ENCODE results near the gene CD200. TPM values are rescaled to one million over a fixed set of nuclear protein-coding genes. Genes with fewer than 3 reads are reported as not detected.
"Not testable (repeated sequence)": the region's sequence is repeated elsewhere in the genome, so short reads cannot be mapped to it uniquely, and the experiment has no call there.

CD200 gene
- total RNA-seq, 1 donor from 2014 or later: 19.0 TPM

GRCh38 chr3:112394003-112394640, 61.2 kb downstream of the CD200 start:
- H3K4me1 Mint-ChIP-seq: peaks cover 51% of the 10 kb centered on the region
- H3K27ac Mint-ChIP-seq: no peak overlapping the region
- ATAC-seq (ENCODE audit: low read depth) (no peak), DNase-seq (no peak)
- peaks cover 7% of the 10 kb centered on the region for H3K9me3 Mint-ChIP-seq
- TF ChIP-seq CTCF (IDR thresholded peaks at IDR 0.05): no peak
- ChIA-PET CTCF (no interaction called here), POLR2A (no interaction called here)
- intact Hi-C loops (cut with micrococcal nuclease): loop anchor here (5.0 kb wide), 1 partner anchor 33 kb away; no protein-coding TSS in a partner anchor
- no peaks in the 10 kb centered on the region for H3K36me3 Mint-ChIP-seq (ENCODE audit: low read depth)
- H3K4me3 Mint-ChIP-seq: no peak overlapping the region
- H3K27me3 Mint-ChIP-seq: no peaks in the 10 kb centered on the region

- DNase-seq (no peak), ATAC-seq (ENCODE audit: low read depth) (no peak)
- H3K4me1 Mint-ChIP-seq: peaks cover 50% of the 10 kb centered on the region
- peaks cover 7% of the 10 kb centered on the region for H3K9me3 Mint-ChIP-seq
- H3K27me3 Mint-ChIP-seq: no peaks in the 10 kb centered on the region
- TF ChIP-seq CTCF (IDR thresholded peaks at IDR 0.05): no peak
- no peak overlapping the region for H3K4me3 Mint-ChIP-seq
- no peaks in the 10 kb centered on the region for H3K36me3 Mint-ChIP-seq (ENCODE audit: low read depth)
- ChIA-PET CTCF (no interaction called here), POLR2A (interaction anchor here (0.5 to 1.8 kb wide), 4 partner anchors 10 to 103 kb away, joined by 3 to 6 read pairs (median 5); no protein-coding TSS in a partner anchor)
- intact Hi-C loops (cut with micrococcal nuclease): loop anchor here (1.0 kb wide), 1 partner anchor 8 kb away; no protein-coding TSS in a partner anchor
- peak overlapping the region; percentile 20 for H3K27ac Mint-ChIP-seq
Measured at GRCh38 chr3:112395181-112395895, 62.4 kb downstream of the CD200 start.

GRCh38 chr3:112395896-112396290, 62.9 kb downstream of the CD200 start:
- ATAC-seq (ENCODE audit: low read depth) (no peak), DNase-seq (no peak)
- Mint-ChIP-seq H3K4me3 (no peak overlapping the region), H3K27me3 (no peaks in the 10 kb centered on the region), H3K4me1 (peaks cover 46% of the 10 kb centered on the region), H3K36me3 (ENCODE audit: low read depth) (no peaks in the 10 kb centered on the region), H3K27ac (peak overlapping the region; percentile 20), H3K9me3 (peaks cover 7% of the 10 kb centered on the region)
- TF ChIP-seq CTCF (IDR thresholded peaks at IDR 0.05): no peak
- ChIA-PET POLR2A (interaction anchor here (0.5 to 1.8 kb wide), 3 partner anchors 9 to 102 kb away, joined by 3 to 6 read pairs (median 4); no protein-coding TSS in a partner anchor), CTCF (no interaction called here)
- intact Hi-C loops (cut with micrococcal nuclease): loop anchor here (1.0 kb wide), 1 partner anchor 7 kb away; no protein-coding TSS in a partner anchor

- CTCF ChIA-PET: no interaction called here
- intact Hi-C loops (cut with micrococcal nuclease): no loop called here
- Mint-ChIP-seq H3K36me3 (ENCODE audit: low read depth) (no peaks in the 10 kb centered on the region), H3K27me3 (no peaks in the 10 kb centered on the region), H3K9me3 (peaks cover 4% of the 10 kb centered on the region), H3K4me3 (no peak overlapping the region), H3K27ac (no peak overlapping the region), H3K4me1 (peaks cover 32% of the 10 kb centered on the region)
- DNase-seq (no peak), ATAC-seq (ENCODE audit: low read depth) (no peak)
- TF ChIP-seq CTCF (IDR thresholded peaks at IDR 0.05): no peak
- POLR2A ChIA-PET: interaction anchor here (0.6 kb wide), 1 partner anchor 66 kb away, joined by 6 read pairs; no protein-coding TSS in a partner anchor
Measured at GRCh38 chr3:112397556-112397955, 64.6 kb downstream of the CD200 start.

DNA sequence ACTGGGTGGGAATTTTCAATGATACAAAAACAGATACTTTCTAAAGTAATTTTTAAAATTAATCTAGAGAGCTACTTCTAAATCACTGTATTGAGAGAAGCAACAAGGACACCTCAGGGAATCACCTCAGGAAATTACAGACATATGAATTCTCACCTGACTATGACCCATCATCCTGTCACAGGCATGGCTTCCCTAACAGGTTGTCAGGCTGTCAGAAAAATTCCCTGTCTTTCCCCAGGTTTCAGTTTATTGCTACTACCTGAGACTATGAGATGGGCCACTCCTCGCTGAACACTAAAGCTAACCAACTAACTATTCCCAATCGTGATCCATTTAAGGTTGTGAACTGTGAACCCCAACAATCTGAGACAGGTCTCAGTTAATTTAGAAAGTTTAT, 66.1 kb downstream of the CD200 start:
- H3K4me1 Mint-ChIP-seq: peaks cover 29% of the 10 kb centered on the region
- ATAC-seq (ENCODE audit: low read depth) (no peak), DNase-seq (no peak)
- H3K9me3 Mint-ChIP-seq: no peaks in the 10 kb centered on the region
- CTCF ChIA-PET: no interaction called here
- peak overlapping the region; percentile 53 for H3K27ac Mint-ChIP-seq
- intact Hi-C loops (cut with micrococcal nuclease): no loop called here
- H3K4me3 Mint-ChIP-seq: no peak overlapping the region
- H3K36me3 Mint-ChIP-seq (ENCODE audit: low read depth): no peaks in the 10 kb centered on the region
- no peaks in the 10 kb centered on the region for H3K27me3 Mint-ChIP-seq
- no peak for TF ChIP-seq CTCF (IDR thresholded peaks at IDR 0.05)
- POLR2A ChIA-PET: no interaction called here

GRCh38 chr3:112399554-112399953, 66.6 kb downstream of the CD200 start:
- peak overlapping the region; percentile 53 for H3K27ac Mint-ChIP-seq
- peaks cover 28% of the 10 kb centered on the region for H3K4me1 Mint-ChIP-seq
- CTCF ChIA-PET; H3K4me3 Mint-ChIP-seq; DNase-seq; intact Hi-C loops (cut with micrococcal nuclease); ATAC-seq (ENCODE audit: low read depth); POLR2A ChIA-PET; H3K36me3 Mint-ChIP-seq (ENCODE audit: low read depth); H3K9me3 Mint-ChIP-seq; H3K27me3 Mint-ChIP-seq: not testable (repeated sequence)

GRCh38 chr3:112400317-112400716, 67.4 kb downstream of the CD200 start:
- H3K36me3 Mint-ChIP-seq (ENCODE audit: low read depth); DNase-seq; ATAC-seq (ENCODE audit: low read depth); H3K9me3 Mint-ChIP-seq; CTCF ChIA-PET; H3K27me3 Mint-ChIP-seq; H3K4me3 Mint-ChIP-seq; H3K27ac Mint-ChIP-seq; POLR2A ChIA-PET: not testable (repeated sequence)
- intact Hi-C loops (cut with micrococcal nuclease): loop anchor here (10.0 kb wide), 1 partner anchor 54 kb away; no protein-coding TSS in a partner anchor
- peaks cover 27% of the 10 kb centered on the region for H3K4me1 Mint-ChIP-seq

Measured in activated B cell treated with CpG ODN at 0.5 μM for 24 hours (primary cell).